T-cell (primary cell): ENCODE measurements around the gene DOCK1. TPM values are rescaled to one million over a fixed set of nuclear protein-coding genes. Genes with fewer than 3 reads are reported as not detected.

Source experiments
- ATAC-seq, 4 experiments: fragments of 200-7000 bp in 3 of 4; fragments of 150-1000 bp in 1 of 4; cut with Tn5 transposase; replicated peaks in 1 of 4; 1 replicate in 3 of 4; 2 replicates in 1 of 4; pipeline ENCODE4 v1.10.0; 2021; ENCODE audit warnings: moderate library complexity in 3 of 4, mild to moderate bottlenecking in 2 of 4, moderate number of reproducible peaks in 1 of 4
- CTCF ChIA-PET, 2 donors: fragments of 300-600 bp; sonication (Branson Sonifier 250); formaldehyde crosslinking; loops; one replicate each; lab custom pipeline; 2022; ENCODE audit warnings: antibody characterized with exemption in 2 of 2; lab: Charles Lee
- POLR2A ChIA-PET, 2 donors: fragments of 300-600 bp; sonication (Branson Sonifier 250); formaldehyde crosslinking; loops; one replicate each; lab custom pipeline; 2022; ENCODE audit warnings: antibody characterized with exemption in 2 of 2; lab: Charles Lee
- DNase-seq, 35 experiments: peaks; one replicate each; pipeline versions ENCODE4 v3.0.0 to v3.0.0-alpha.2; 2013 to 2023
- H3K27ac ChIP-seq: one replicate; pipeline ENCODE4 v1.5.1; 2013; ENCODE audit warnings: low read length
- H3K27me3 ChIP-seq, 2 experiments: replicated peaks in 1 of 2; 1 replicate in 1 of 2; 2 replicates in 1 of 2; pipeline versions ENCODE4 v1.6.1 to v1.7.0; 2013; ENCODE audit warnings: low read length in 1 of 2, mixed read lengths in 1 of 2; ENCODE audit not compliant: control insufficient read depth in 2 of 2, insufficient read depth in 2 of 2; ENCODE audit errors: extremely low read depth in 1 of 2
- H3K36me3 ChIP-seq, 2 donors: 1 replicate in 1 of 2; 2 replicates in 1 of 2; pipeline versions ENCODE4 v1.6.1 to v1.7.0; 2013; ENCODE audit warnings: low read length in 1 of 2; ENCODE audit not compliant: control insufficient read depth in 2 of 2, insufficient read depth in 1 of 2; ENCODE audit errors: extremely low read depth in 1 of 2
- H3K4me1 ChIP-seq, 2 experiments: 1 replicate in 1 of 2; 2 replicates in 1 of 2; pipeline versions ENCODE4 v1.6.1 to v1.7.0; 2013; ENCODE audit warnings: low read length in 2 of 2, mixed read lengths in 1 of 2; ENCODE audit not compliant: insufficient read depth in 2 of 2, control insufficient read depth in 1 of 2; ENCODE audit errors: extremely low read depth in 1 of 2
- H3K4me3 ChIP-seq, 2 donors: 1 replicate in 1 of 2; 2 replicates in 1 of 2; pipeline versions ENCODE4 v1.5.1 to v1.7.0; 2013; ENCODE audit warnings: mild to moderate bottlenecking in 2 of 2, low read length in 1 of 2, moderate library complexity in 1 of 2; ENCODE audit not compliant: control insufficient read depth in 1 of 2; ENCODE audit errors: extremely low read depth in 1 of 2
- H3K9me3 ChIP-seq: 2 replicates; pipeline ENCODE4 v1.7.0; 2013
- H3K27ac Mint-ChIP-seq, 2 donors: one replicate each; pipeline ENCODE4 v1.8.0; 2020 to 2021; ENCODE audit warnings: mild to moderate bottlenecking in 2 of 2, mixed read lengths in 2 of 2
- H3K27me3 Mint-ChIP-seq, 2 donors: one replicate each; pipeline ENCODE4 v1.8.0; 2021 to 2022; ENCODE audit warnings: mixed read lengths in 2 of 2
- H3K36me3 Mint-ChIP-seq: one replicate; pipeline ENCODE4 v1.8.0; 2021; ENCODE audit warnings: mixed read lengths
- H3K4me1 Mint-ChIP-seq, 3 donors: one replicate each; pipeline ENCODE4 v1.8.0; 2020 to 2022; ENCODE audit warnings: mixed read lengths in 3 of 3, mild to moderate bottlenecking in 1 of 3
- H3K4me3 Mint-ChIP-seq, 3 donors: one replicate each; pipeline ENCODE4 v1.8.0; 2020 to 2022; ENCODE audit warnings: mild to moderate bottlenecking in 3 of 3, mixed read lengths in 3 of 3, moderate library complexity in 3 of 3
- H3K9me3 Mint-ChIP-seq, 3 donors: one replicate each; pipeline ENCODE4 v1.8.0; 2020 to 2022; ENCODE audit warnings: mixed read lengths in 3 of 3
- whole genome bisulfite sequencing: methylation state at CpG from one replicate; pipeline ENCODE4 v1.1.5; 2013; ENCODE audit warnings: missing lambda C conversion rate; ENCODE audit not compliant: insufficient coverage; 5-methylcytosine and 5-hydroxymethylcytosine counted together
- total RNA-seq, 35 experiments: library from RNA in 6 of 35; stranded (reverse) in 6 of 35; fragments of 120-200 nt in 1 of 35; gene quantifications; one replicate each; pipeline versions ENCODE4 v1.2.1 to v1.2.4 and lab custom pipeline; 2013 to 2026

The DOCK1 gene
- total RNA-seq, 5 donors from 2014 or later (not counting 1 experiment from before 2014, with no cell fraction given) = 0.18 to 0.53 (median 0.37) TPM

DNA sequence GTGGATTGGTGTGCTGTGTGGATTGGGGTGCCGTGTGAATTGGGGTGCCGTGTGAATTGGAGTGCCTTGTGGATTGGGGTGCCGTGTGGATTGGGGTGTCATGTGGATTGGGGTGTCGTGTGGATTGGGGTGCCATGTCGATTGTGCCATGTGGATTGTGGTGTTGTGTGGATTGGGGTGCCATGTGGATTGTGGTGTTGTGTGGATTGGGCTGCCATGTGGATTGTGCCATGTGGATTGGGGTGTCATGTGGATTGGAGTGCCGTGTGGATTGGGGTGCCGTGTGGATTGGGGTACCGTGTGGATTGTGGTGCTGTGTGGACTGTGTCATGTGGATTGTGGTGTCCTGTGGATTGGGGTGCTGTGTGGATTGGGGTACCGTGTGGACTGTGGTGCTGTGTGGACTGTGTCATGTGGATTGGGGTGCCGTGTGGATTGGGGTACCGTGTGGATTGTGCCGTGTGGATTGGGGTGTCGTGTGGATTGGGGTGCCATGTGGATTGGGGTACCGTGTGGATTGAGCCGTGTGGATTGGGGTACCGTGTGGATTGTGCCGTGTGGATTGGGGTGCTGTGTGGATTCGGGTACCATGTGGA lies 523.3 kb downstream of the DOCK1 start:
- Mint-ChIP-seq H3K27ac (no peak overlapping the region), H3K9me3 (no peaks in the 10 kb centered on the region), H3K27me3 (no peaks in the 10 kb centered on the region), H3K36me3 (no peaks in the 10 kb centered on the region), H3K4me1 (peaks cover 0 to 2% (median 0%) of the 10 kb centered on the region in 3 donors), H3K4me3 (no peak overlapping the region)
- Histone ChIP-seq H3K4me1 (no peaks in the 10 kb centered on the region), H3K4me3 (no peak overlapping the region), H3K36me3 (no peaks in the 10 kb centered on the region), H3K9me3 (no peaks in the 10 kb centered on the region), H3K27ac (no peak overlapping the region), H3K27me3 (peaks cover 0 to 17% of the 10 kb centered on the region in 2 experiments)
- WGBS = 89% methylated on average over 18 of the region's 18 CpGs
- CTCF ChIA-PET = no interaction called here
- ATAC-seq (no peak), DNase-seq (no peak)
- POLR2A ChIA-PET = no interaction called here

DNA sequence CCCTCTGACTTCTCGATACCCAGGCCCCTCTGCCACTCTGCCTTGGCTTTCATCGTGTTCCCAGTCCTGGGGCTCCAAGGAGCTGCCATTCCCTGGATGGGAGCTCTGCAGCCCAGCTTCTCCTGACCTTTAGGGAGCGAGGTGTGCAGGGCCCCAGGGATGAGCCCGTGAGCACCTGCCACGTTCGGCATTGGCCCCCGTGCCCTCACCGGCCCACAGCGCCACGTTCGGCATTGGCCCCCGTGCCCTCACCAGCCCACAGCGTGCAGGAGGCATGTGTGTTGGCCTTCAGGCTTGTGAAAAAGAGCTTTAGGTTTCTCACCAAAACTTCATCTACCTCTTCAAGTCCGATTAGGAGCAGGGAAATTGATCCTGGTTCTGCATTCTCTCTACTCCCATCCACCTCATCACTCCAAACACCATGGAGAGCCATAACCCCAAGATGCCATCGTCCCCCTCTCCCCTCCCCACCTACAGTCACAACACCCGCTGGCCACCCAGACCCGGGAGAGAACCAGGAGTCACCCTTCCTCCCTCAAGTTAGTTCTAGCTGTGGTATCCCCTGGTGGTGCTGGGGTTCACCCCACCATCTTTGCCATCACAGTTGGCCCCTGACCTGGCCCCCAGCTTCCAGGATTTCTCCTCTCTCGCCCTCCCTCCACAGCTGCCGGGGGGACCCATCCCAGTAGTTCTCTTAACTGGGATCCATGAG lies 524.5 kb downstream of the DOCK1 start:
- Mint-ChIP-seq H3K4me3 (no peak overlapping the region), H3K36me3 (no peaks in the 10 kb centered on the region), H3K27me3 (no peaks in the 10 kb centered on the region)

DNA sequence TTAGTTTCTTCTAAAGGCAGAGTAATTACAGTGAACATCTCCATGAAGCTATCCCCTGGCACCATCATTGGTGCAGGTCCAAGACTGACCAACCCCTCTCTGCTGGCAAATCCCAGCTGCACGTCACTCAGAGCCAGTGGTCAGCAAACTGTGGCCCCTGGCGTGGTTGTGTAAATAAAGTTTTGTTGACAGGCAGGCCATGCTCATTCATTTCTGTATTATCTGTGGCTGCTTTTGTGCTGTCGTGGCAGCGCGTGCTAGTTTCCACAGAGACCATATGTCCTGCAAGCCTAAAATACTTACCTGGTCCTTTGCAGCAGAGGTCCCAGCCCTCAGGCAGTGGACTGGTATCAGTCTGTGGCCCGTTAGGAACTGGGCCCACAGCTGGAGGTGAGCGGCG lies 526.3 kb downstream of the DOCK1 start:
- H3K4me3 Mint-ChIP-seq = no peak overlapping the region
- Histone ChIP-seq H3K4me3 (no peak overlapping the region), H3K27me3 (peaks cover 0 to 8% of the 10 kb centered on the region in 2 experiments), H3K4me1 (no peaks in the 10 kb centered on the region), H3K27ac (no peak overlapping the region), H3K36me3 (no peaks in the 10 kb centered on the region), H3K9me3 (no peaks in the 10 kb centered on the region)
- POLR2A ChIA-PET = no interaction called here
- DNase-seq (no peak), ATAC-seq (no peak)
- no peaks in the 10 kb centered on the region for H3K27me3 Mint-ChIP-seq
- no peak overlapping the region for H3K27ac Mint-ChIP-seq
- peaks cover 0 to 2% (median 0%) of the 10 kb centered on the region in 3 donors for H3K4me1 Mint-ChIP-seq
- WGBS = 96% methylated on average over 3 of the region's 8 CpGs
- no peaks in the 10 kb centered on the region for H3K9me3 Mint-ChIP-seq
- CTCF ChIA-PET = interaction anchor here in 1 of 2 donors (0.7 kb wide), 1 partner anchor 1354 kb away, joined by 3 read pairs; no protein-coding TSS in a partner anchor
- H3K36me3 Mint-ChIP-seq = no peaks in the 10 kb centered on the region

More for the DNA sequence above, 524.5 kb downstream of the DOCK1 start:
- no peaks in the 10 kb centered on the region for H3K4me1 ChIP-seq
- WGBS = 89% methylated on average over 11 of the region's 19 CpGs
- Mint-ChIP-seq H3K4me1 (peaks cover 0 to 2% (median 0%) of the 10 kb centered on the region in 3 donors), H3K9me3 (no peaks in the 10 kb centered on the region), H3K27ac (no peak overlapping the region)
- no peaks in the 10 kb centered on the region for H3K36me3 ChIP-seq
- ChIA-PET POLR2A (no interaction called here), CTCF (no interaction called here)
- DNase-seq (no peak), ATAC-seq (no peak)
- peaks cover 0 to 15% of the 10 kb centered on the region in 2 experiments for H3K27me3 ChIP-seq
- H3K4me3 ChIP-seq = no peak overlapping the region
- H3K9me3 ChIP-seq = no peaks in the 10 kb centered on the region
- H3K27ac ChIP-seq = no peak overlapping the region

GRCh38 chr10:127434006-127434405 lies 528.8 kb downstream of the DOCK1 start:
- Histone ChIP-seq H3K9me3 (no peaks in the 10 kb centered on the region), H3K36me3 (no peaks in the 10 kb centered on the region), H3K27me3 (peaks cover 0 to 11% of the 10 kb centered on the region in 2 experiments), H3K27ac (no peak overlapping the region), H3K4me3 (no peak overlapping the region), H3K4me1 (no peaks in the 10 kb centered on the region)
- WGBS = 57% methylated on average over 1 of the region's 2 CpGs
- Mint-ChIP-seq H3K4me1 (peaks cover 0 to 2% (median 0%) of the 10 kb centered on the region in 3 donors), H3K36me3 (no peaks in the 10 kb centered on the region), H3K27ac (no peak overlapping the region), H3K9me3 (no peaks in the 10 kb centered on the region), H3K27me3 (no peaks in the 10 kb centered on the region), H3K4me3 (no peak overlapping the region)
- ATAC-seq (no peak), DNase-seq (no peak)
- ChIA-PET POLR2A (no interaction called here), CTCF (interaction anchor here in 1 of 2 donors (0.7 kb wide), 1 partner anchor 61 kb away, joined by 5 read pairs; no protein-coding TSS in a partner anchor)

DNA sequence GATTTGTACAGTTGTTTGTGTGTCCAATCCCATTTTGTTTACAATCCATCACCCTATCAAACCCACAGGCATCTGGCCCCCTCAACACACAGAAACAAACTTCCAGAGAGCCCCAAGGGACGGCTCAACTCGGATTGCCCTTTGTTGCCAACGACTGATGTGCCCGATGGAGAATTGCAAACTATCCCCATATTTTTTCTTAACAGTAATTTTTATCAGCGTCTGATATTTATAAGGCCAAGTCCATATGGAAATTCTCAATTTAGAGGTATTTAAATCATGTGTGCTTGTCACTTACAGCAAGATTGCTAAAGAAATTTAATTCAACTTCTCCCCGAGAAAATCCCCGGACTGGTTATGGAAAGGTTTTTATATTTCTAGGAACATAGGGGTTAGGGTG lies 530.0 kb downstream of the DOCK1 start:
- H3K27me3 ChIP-seq = peaks cover 0 to 14% of the 10 kb centered on the region in 2 experiments
- WGBS = 100% methylated on average over 2 of the region's 7 CpGs

GRCh38 chr10:127440371-127440770 lies 535.1 kb downstream of the DOCK1 start:
- Mint-ChIP-seq H3K36me3 (no peaks in the 10 kb centered on the region), H3K27me3 (peaks cover 0 to 7% of the 10 kb centered on the region in 2 donors), H3K27ac (no peak overlapping the region), H3K4me1 (no peaks in the 10 kb centered on the region), H3K9me3 (no peaks in the 10 kb centered on the region), H3K4me3 (no peak overlapping the region)
- no peak for DNase-seq
- no peak for ATAC-seq
- no peaks in the 10 kb centered on the region for H3K4me1 ChIP-seq
- H3K36me3 ChIP-seq = no peaks in the 10 kb centered on the region
- peaks cover 0 to 20% of the 10 kb centered on the region in 2 experiments for H3K27me3 ChIP-seq
- H3K4me3 ChIP-seq = no peak overlapping the region
- POLR2A ChIA-PET = no interaction called here
- 93% methylated on average over 3 of the region's 11 CpGs for WGBS
- H3K27ac ChIP-seq = no peak overlapping the region
- no peaks in the 10 kb centered on the region for H3K9me3 ChIP-seq
- CTCF ChIA-PET = no interaction called here

More for the DNA sequence above, 530.0 kb downstream of the DOCK1 start:
- Histone ChIP-seq H3K36me3 (no peaks in the 10 kb centered on the region), H3K4me1 (no peaks in the 10 kb centered on the region), H3K9me3 (no peaks in the 10 kb centered on the region), H3K4me3 (no peak overlapping the region), H3K27ac (no peak overlapping the region)
- Mint-ChIP-seq H3K9me3 (no peaks in the 10 kb centered on the region), H3K27me3 (no peaks in the 10 kb centered on the region), H3K36me3 (no peaks in the 10 kb centered on the region), H3K27ac (no peak overlapping the region), H3K4me3 (no peak overlapping the region), H3K4me1 (peaks cover 0 to 2% (median 0%) of the 10 kb centered on the region in 3 donors)
- no peak for ATAC-seq
- no peak for DNase-seq
- ChIA-PET POLR2A (no interaction called here), CTCF (no interaction called here)
